Progenitor cell of endocrine pancreas (in vitro differentiated cells): Measurements from ENCODE around the gene DOHH. TPM values are rescaled to one million over a fixed set of nuclear protein-coding genes. Genes with fewer than 3 reads are reported as not detected.
A peak's percentile ranks its signal among the peaks of the same experiment; 100 is the strongest.

Source experiments
- DNase-seq: peaks from one replicate; pipeline ENCODE4 v3.0.0; 2021; ENCODE audit warnings: low spot score; ENCODE audit not compliant: unreplicated experiment
- H3K27ac Mint-ChIP-seq: 2 replicates; pipeline ENCODE4 v1.8.0; 2021; ENCODE audit warnings: mild to moderate bottlenecking, moderate library complexity, mixed read lengths
- H3K27me3 Mint-ChIP-seq: 2 replicates; pipeline ENCODE4 v1.8.0; 2021; ENCODE audit warnings: mixed read lengths
- H3K36me3 Mint-ChIP-seq: 2 replicates; pipeline ENCODE4 v1.8.0; 2022; ENCODE audit warnings: mixed read lengths; ENCODE audit not compliant: insufficient read depth
- H3K4me1 Mint-ChIP-seq: 2 replicates; pipeline ENCODE4 v1.8.0; 2021; ENCODE audit warnings: low read depth, mixed read lengths
- H3K4me3 Mint-ChIP-seq: 2 replicates; pipeline ENCODE4 v1.8.0; 2021; ENCODE audit warnings: low read depth, mild to moderate bottlenecking, moderate library complexity, mixed read lengths
- H3K9me3 Mint-ChIP-seq: 2 replicates; pipeline ENCODE4 v1.8.0; 2021; ENCODE audit warnings: low read depth, mixed read lengths
- CTCF ChIP-seq: fragments of 200-600 bp; sonication (generic); IDR thresholded peaks from one replicate; pipeline ENCODE4 v1.5.0; 2021; ENCODE audit warnings: antibody characterized with exemption, mild to moderate bottlenecking; ENCODE audit not compliant: unreplicated experiment
- long read RNA-seq: library from polyadenylated mRNA; unstranded; transcript quantifications from one replicate; pipeline ENCODE4 v2.0.0, GENCODE V29; 2020
- total RNA-seq: library from RNA; stranded (reverse); gene quantifications from 2 replicates; pipeline ENCODE4 v1.2.1, GENCODE V29; 2021

Gene DOHH
- 9.4 and 9.9 TPM in 2 replicates for total RNA-seq
- long read RNA-seq, result 0 reads

- peak; percentile 85 for DNase-seq
- H3K4me3 Mint-ChIP-seq, result peak within 1 kb of the TSS; percentile 89
- TF ChIP-seq CTCF, result no peak
- peaks cover 3% of the 10 kb centered on the region for H3K36me3 Mint-ChIP-seq
- no peaks in the 10 kb centered on the region for H3K9me3 Mint-ChIP-seq
- H3K27ac Mint-ChIP-seq, result peak within 1 kb of the TSS; percentile 99
- no peaks in the 10 kb centered on the region for H3K27me3 Mint-ChIP-seq
- peaks cover 8% of the 10 kb centered on the region for H3K4me1 Mint-ChIP-seq
Observed at GRCh38 chr19:3500429-3501101, at the start of gene DOHH. DOHH (minus strand) TSS chr19:3500674; CDS start chr19:3496814, 3,860 bp downstream.

GRCh38 chr19:3549816-3550215, 49.3 kb upstream of the DOHH start:
- no peak for TF ChIP-seq CTCF
- Mint-ChIP-seq H3K9me3 (no peaks in the 10 kb centered on the region), H3K4me1 (no peaks in the 10 kb centered on the region), H3K36me3 (peaks cover 3% of the 10 kb centered on the region), H3K27ac (no peak overlapping the region), H3K4me3 (no peak overlapping the region), H3K27me3 (no peaks in the 10 kb centered on the region)
- no peak for DNase-seq

- Mint-ChIP-seq H3K27me3 (no peaks in the 10 kb centered on the region), H3K27ac (no peak overlapping the region), H3K4me3 (no peak overlapping the region), H3K36me3 (peaks cover 3% of the 10 kb centered on the region), H3K4me1 (no peaks in the 10 kb centered on the region), H3K9me3 (no peaks in the 10 kb centered on the region)
- no peak for DNase-seq
- TF ChIP-seq CTCF, result no peak
Observed at GRCh38 chr19:3548606-3549005, 48.1 kb upstream of the DOHH start.

- Mint-ChIP-seq H3K4me1 (no peaks in the 10 kb centered on the region), H3K36me3 (peaks cover 3% of the 10 kb centered on the region), H3K27me3 (no peaks in the 10 kb centered on the region), H3K27ac (no peak overlapping the region), H3K9me3 (no peaks in the 10 kb centered on the region), H3K4me3 (no peak overlapping the region)
- DNase-seq, result no peak
- no peak for TF ChIP-seq CTCF
Observed at GRCh38 chr19:3547767-3548282, 47.4 kb upstream of the DOHH start.

GRCh38 chr19:3547301-3547731, 46.8 kb upstream of the DOHH start:
- no peaks in the 10 kb centered on the region for H3K9me3 Mint-ChIP-seq
- DNase-seq, result no peak

More at GRCh38 chr19:3547301-3547731, 46.8 kb upstream of the DOHH start:
- Mint-ChIP-seq H3K27me3 (no peaks in the 10 kb centered on the region), H3K4me3 (no peak overlapping the region), H3K36me3 (peaks cover 3% of the 10 kb centered on the region), H3K4me1 (no peaks in the 10 kb centered on the region), H3K27ac (no peak overlapping the region)
- TF ChIP-seq CTCF, result peak; percentile 49
